Muscle layer of colon (tissue), 2 donors: ENCODE results near the gene MAP1LC3B2.

ENCODE experiments used
- H3K27ac ChIP-seq: one replicate; pipeline ENCODE4 v1.7.0; 2013; ENCODE audit warnings: low read depth, mild to moderate bottlenecking, low read length, moderate library complexity
- H3K27me3 ChIP-seq, 2 donors: one replicate each; pipeline ENCODE4 v1.7.0; 2013; ENCODE audit warnings: low read length in 2 of 2, mild to moderate bottlenecking in 2 of 2; ENCODE audit not compliant: insufficient read depth in 2 of 2, control insufficient read depth in 1 of 2
- H3K36me3 ChIP-seq: one replicate; pipeline ENCODE4 v1.7.0; 2013; ENCODE audit warnings: mild to moderate bottlenecking, low read length; ENCODE audit not compliant: insufficient read depth
- H3K4me1 ChIP-seq: one replicate; pipeline ENCODE4 v1.7.0; 2013; ENCODE audit warnings: mild to moderate bottlenecking, low read length; ENCODE audit not compliant: insufficient read depth
- H3K4me3 ChIP-seq, 2 donors: one replicate each; pipeline ENCODE4 v1.7.0; 2013; ENCODE audit warnings: low read length in 2 of 2, low read depth in 1 of 2, mild to moderate bottlenecking in 1 of 2, moderate library complexity in 1 of 2
- H3K9ac ChIP-seq: one replicate; pipeline ENCODE4 v1.7.0; 2013; ENCODE audit warnings: low read length
- H3K9me3 ChIP-seq: one replicate; pipeline ENCODE4 v1.7.0; 2013; ENCODE audit warnings: mild to moderate bottlenecking, low read length
- donor health status: abdominal sarcoma.
- donor health status: Adenocarcinoma of cecum.

The MAP1LC3B2 gene

DNA sequence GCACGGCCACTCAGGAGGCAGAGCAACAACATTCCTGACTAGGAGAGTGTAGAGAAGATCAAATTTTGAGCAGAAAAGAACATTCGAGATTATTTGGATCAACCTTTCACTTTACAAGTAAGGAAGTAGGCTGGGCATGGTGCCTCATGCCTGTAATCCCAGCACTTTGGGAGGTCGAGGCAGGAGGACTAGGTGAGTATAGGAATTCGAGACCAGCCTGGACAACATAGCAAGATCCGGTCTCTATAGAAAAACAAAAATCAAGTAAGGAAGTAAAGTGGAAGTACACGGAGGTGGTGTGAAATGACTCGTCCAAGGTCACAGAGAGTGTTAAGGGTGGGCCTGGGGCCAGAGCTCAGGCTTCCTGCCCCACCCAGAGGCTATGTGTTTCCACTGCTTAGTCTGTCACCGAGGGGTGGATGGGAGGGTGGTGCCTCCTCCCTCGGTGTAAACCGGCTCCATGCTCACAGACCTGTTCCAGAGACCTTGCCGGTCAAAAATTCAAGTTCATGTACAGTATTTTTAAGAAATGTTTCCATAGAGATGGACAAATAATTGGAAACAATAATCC lies 51.9 kb downstream of the MAP1LC3B2 start:
- no peak overlapping the region for H3K27ac ChIP-seq
- no peaks in the 10 kb centered on the region for H3K4me1 ChIP-seq
- no peaks in the 10 kb centered on the region for H3K27me3 ChIP-seq
- H3K4me3 ChIP-seq: no peak overlapping the region
- no peaks in the 10 kb centered on the region for H3K9me3 ChIP-seq
- no peaks in the 10 kb centered on the region for H3K36me3 ChIP-seq
- H3K9ac ChIP-seq: no peak overlapping the region

DNA sequence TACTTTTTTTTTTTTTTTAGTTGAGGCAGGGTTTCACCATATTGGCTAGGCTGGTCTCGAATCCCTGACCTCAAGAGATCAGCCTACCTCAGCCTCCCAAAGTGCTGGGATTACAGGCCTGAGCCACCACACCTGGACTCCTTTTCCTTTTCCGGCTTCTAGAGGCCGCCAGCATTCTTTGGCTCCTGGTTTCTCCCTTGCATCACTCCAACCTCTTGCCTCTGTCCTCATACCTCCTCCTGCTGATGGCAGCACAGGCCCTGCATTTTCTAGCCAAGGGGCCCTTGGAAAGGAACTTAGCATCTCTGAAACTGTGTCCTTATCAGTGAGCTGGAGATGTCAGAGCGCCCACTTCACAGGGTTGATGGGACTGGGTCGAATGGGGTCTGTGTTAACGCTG lies 53.3 kb downstream of the MAP1LC3B2 start:
- no peak overlapping the region for H3K4me3 ChIP-seq
- no peaks in the 10 kb centered on the region for H3K4me1 ChIP-seq
- no peaks in the 10 kb centered on the region for H3K27me3 ChIP-seq
- H3K9ac ChIP-seq: no peak overlapping the region
- no peaks in the 10 kb centered on the region for H3K36me3 ChIP-seq
- no peaks in the 10 kb centered on the region for H3K9me3 ChIP-seq
- H3K27ac ChIP-seq: no peak overlapping the region

DNA sequence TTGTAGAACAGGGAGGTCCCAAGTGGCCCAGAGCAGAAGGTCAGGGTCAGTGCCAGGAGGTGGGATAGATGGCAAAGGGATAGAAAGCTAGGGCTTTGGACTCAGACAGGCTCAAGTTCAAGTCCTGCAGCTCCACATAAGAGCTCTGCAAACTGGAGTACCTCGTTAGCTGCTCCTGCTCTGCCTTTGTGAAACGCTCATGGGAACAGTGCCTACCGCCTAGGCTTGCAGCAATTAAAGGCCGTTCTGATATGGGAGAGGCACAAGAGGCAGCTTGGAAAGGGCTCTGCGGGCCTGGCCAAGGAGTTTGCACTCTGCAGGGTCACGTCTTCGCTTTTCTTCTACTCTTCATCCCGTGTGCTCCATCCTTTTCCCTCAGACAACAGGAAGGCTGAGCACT lies 54.1 kb downstream of the MAP1LC3B2 start:
- Histone ChIP-seq H3K9me3 (no peaks in the 10 kb centered on the region), H3K36me3 (no peaks in the 10 kb centered on the region), H3K27me3 (no peaks in the 10 kb centered on the region), H3K27ac (no peak overlapping the region), H3K4me3 (no peak overlapping the region), H3K9ac (no peak overlapping the region), H3K4me1 (no peaks in the 10 kb centered on the region)

DNA sequence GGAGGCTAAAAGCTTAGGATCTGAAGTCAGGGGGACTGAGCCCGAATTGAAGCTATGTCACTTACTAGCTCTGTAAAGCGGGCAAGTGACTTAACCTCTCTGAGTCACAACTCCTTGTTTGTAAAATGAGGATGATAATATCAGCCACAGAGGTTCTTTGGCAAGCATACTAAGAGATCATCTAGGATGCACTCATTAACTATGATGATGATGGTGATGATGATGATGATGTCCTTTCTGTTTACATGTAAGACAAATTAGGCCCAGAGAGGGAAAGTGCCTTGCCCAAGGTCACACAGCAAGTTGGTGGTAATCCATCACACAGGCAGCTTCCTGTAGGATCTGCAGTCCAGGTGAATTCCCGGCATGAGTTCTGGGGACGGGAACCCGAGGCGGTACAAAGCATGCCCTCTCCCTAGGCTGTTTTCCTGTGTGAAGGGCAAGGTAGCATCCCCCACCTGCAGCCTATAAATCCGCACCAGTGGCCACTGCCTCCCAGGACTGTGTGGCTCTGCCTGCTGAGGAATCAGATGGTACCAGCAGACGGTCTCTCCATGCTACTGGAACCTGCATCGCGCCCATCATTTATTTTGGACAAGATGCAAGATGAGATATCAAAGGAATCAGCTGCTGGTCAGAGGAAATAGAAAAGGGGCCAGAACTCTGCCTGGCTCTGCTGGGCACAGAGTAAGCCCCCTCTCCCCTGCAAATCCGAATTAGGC lies 55.2 kb downstream of the MAP1LC3B2 start:
- no peaks in the 10 kb centered on the region for H3K4me1 ChIP-seq
- H3K27me3 ChIP-seq: no peaks in the 10 kb centered on the region

DNA sequence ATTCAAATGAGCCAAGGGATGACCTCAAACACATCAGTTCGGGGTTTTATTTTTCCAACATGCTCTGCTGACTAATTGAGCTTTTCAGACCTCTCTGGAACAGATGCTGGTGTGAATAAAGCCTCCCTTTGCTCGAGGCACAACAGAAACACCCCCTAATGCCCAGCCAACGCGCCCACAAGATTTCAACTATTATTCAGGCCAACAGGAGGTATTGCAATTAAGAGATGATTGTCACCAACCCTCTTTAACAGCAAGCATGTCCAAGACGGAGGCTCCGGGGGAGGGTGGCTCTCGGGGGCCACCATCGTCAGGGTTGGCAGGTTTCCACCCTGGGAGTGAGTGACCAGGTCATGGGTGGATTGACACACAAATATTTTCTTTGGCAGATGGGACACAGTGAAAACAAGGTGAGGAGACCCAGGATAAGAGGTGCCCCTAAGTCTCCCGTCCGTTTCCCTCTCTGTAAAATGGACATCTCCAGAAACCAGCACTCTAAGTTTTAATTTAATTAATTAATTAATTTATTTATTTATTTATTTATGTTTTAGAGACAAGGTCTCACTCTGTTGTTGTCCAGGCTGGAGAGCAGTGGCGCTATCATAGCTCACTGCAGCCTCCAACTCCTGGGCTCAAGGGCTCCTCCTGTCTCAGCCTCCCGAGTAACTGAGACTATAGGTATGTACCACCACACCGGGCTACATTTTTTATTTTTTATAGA lies 56.1 kb downstream of the MAP1LC3B2 start:
- no peak overlapping the region for H3K9ac ChIP-seq
- no peaks in the 10 kb centered on the region for H3K27me3 ChIP-seq
- no peaks in the 10 kb centered on the region for H3K9me3 ChIP-seq
- H3K4me1 ChIP-seq: no peaks in the 10 kb centered on the region
- no peak overlapping the region for H3K27ac ChIP-seq
- H3K36me3 ChIP-seq: no peaks in the 10 kb centered on the region
- H3K4me3 ChIP-seq: no peak overlapping the region

More for the DNA sequence above, 55.2 kb downstream of the MAP1LC3B2 start:
- Histone ChIP-seq H3K4me3 (no peak overlapping the region), H3K9me3 (no peaks in the 10 kb centered on the region), H3K27ac (no peak overlapping the region), H3K9ac (no peak overlapping the region), H3K36me3 (no peaks in the 10 kb centered on the region)

DNA sequence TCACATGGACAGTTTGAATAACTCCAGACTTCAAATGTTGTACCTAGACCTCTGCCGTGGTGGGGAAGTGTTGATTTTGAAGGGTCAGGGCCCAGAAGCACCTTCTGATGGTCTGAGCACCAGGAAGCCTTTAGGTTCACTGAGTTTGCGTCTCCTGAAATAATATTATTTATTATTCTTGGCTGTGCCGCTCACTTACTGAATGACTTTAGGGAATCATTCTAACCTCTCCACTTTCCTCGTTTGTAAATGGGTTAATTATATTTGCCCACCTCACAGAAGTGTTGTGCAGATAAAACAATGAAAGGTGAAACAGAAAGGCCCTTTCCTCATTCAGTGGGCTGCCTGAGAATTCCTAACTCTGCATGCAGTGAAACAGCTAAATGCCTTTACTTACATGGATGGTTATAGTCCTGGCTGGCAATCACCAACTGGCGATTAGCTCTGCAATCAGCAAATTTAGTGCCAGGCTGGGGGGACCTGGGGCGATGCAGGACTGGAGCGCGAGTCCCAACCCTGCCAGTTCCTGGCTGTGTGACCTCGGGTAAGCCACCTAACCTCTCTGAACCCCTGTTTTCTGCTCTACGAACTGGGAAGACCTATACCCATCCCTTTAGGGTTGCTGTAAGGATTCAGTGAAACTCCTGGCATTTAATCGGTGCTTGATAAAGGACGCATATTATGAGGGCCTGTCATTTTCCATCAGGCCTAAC lies 57.5 kb downstream of the MAP1LC3B2 start:
- Histone ChIP-seq H3K4me1 (no peaks in the 10 kb centered on the region), H3K27ac (no peak overlapping the region), H3K27me3 (no peaks in the 10 kb centered on the region), H3K36me3 (no peaks in the 10 kb centered on the region), H3K4me3 (no peak overlapping the region), H3K9me3 (no peaks in the 10 kb centered on the region), H3K9ac (no peak overlapping the region)

DNA sequence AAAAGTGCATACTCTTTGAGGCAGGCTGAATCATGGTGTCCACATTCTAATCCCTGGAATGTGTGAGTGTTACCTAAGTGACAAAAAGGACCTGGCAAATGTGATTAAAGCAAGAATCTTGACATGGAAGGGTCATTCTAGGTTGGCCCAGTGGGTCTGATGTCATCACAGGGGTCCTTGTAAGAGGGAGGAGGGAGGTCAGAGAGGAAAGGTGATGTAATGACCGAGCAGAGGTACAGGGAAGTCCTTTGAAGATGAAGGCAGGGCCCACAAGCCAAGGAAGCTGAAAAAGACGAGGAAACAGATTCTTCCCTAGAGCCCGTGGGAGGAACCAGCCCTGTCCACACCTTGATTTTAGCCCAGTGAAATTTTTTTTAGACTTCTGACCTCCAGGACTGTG lies 60.1 kb downstream of the MAP1LC3B2 start:
- H3K9me3 ChIP-seq: no peaks in the 10 kb centered on the region
- H3K36me3 ChIP-seq: no peaks in the 10 kb centered on the region
- no peaks in the 10 kb centered on the region for H3K27me3 ChIP-seq
- no peak overlapping the region for H3K4me3 ChIP-seq
- no peak overlapping the region for H3K27ac ChIP-seq
- H3K9ac ChIP-seq: no peak overlapping the region
- H3K4me1 ChIP-seq: no peaks in the 10 kb centered on the region

DNA sequence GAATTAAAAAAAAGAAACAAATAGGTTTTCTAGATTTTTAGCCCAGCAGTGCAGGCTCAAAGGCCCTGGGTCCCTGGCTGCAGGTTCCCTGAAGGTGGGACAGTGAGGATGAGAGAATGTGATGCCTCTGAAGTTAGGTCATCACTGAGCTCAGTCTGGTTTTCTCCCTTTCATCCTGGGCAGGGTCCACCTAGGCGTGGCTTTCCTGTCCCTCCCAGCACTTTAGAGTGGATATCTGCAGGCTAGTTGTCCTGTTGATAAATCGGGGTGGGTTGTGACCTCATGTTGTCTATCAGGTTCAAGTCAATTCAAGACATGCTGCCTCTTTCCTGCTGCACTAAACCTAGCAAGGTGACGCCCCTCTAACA lies 60.9 kb downstream of the MAP1LC3B2 start:
- no peaks in the 10 kb centered on the region for H3K27me3 ChIP-seq
- no peak overlapping the region for H3K27ac ChIP-seq
- no peaks in the 10 kb centered on the region for H3K4me1 ChIP-seq
- H3K9me3 ChIP-seq: no peaks in the 10 kb centered on the region
- H3K9ac ChIP-seq: no peak overlapping the region
- H3K36me3 ChIP-seq: no peaks in the 10 kb centered on the region
- no peak overlapping the region for H3K4me3 ChIP-seq

DNA sequence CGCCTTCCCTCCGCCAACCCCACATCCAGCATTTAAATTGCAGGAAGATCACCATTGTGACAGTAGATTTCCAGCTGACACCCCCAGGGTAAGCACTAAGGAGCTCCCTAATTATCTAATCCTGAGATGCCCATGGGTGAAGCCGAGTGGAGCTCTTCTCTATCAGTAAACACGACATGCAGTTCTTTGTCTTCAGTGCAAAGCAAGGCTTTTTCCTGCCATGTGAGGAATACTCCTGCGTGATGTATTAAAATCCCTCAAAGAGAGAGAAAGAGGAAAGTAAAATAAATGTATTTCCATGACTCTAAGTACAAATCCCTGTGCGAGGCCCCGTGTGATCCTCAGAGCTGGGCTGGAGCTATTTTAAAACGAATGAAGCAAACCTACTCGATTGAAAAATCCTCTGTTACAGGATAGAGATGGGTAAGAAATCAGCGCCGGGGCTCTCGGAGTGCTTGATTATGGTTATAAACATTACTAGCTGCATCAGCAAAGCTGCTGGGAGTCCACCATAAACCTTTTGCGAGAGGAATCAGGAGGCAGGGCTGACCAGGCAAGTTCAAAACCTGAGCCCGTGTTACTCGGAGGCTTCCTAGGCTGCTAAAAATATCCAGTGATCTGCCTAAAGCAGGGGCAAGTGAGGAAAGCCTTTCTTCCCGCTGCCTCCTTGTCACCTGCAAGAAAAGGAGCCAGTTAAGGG lies 61.5 kb downstream of the MAP1LC3B2 start:
- Histone ChIP-seq H3K4me1 (no peaks in the 10 kb centered on the region), H3K4me3 (no peak overlapping the region), H3K27ac (no peak overlapping the region), H3K27me3 (no peaks in the 10 kb centered on the region), H3K9me3 (no peaks in the 10 kb centered on the region), H3K36me3 (no peaks in the 10 kb centered on the region), H3K9ac (no peak overlapping the region)

DNA sequence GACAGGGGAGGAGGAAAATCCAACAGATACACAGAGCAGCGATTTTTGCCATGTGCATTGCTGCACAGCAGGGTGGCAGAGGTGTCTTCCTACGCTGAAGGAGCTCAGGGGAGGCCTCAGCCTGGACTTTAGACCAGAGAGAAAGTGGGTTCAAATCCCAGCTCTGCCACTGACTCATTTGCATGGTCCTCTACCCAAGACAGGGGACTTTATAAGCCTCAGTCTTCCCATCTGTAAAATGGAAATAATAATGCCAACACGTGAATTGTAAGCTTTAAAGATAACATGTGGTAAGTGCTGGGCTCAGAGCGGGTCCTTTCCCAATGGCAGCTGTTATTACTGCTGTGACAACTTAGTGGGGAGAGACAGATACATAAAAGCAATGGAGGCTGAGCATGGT lies 62.0 kb downstream of the MAP1LC3B2 start:
- Histone ChIP-seq H3K27me3 (no peaks in the 10 kb centered on the region), H3K27ac (no peak overlapping the region)

DNA sequence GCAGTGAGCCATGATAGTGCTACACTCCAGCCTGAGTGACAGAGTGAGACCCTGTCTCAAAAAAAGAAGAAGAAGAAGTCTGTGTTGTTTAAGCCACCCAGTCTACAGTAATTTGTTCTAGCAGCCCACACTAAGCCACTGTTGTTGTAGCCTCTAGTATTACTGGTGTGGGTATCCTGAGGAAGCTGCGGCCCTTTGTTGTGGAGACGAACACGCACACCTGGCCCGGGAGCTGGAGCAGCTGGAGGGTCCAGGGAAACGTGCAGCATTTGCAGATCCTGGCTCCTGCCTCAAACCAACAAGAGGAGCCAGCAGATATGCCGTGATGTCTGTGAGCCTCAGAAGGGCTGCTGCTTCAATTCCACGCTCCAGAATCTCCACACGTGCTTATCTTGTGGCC lies 65.3 kb downstream of the MAP1LC3B2 start:
- H3K27ac ChIP-seq: no peak overlapping the region

More for the DNA sequence above, 62.0 kb downstream of the MAP1LC3B2 start:
- Histone ChIP-seq H3K4me1 (no peaks in the 10 kb centered on the region), H3K9ac (no peak overlapping the region), H3K9me3 (no peaks in the 10 kb centered on the region), H3K36me3 (no peaks in the 10 kb centered on the region), H3K4me3 (no peak overlapping the region)

More for the DNA sequence above, 65.3 kb downstream of the MAP1LC3B2 start:
- Histone ChIP-seq H3K27me3 (no peaks in the 10 kb centered on the region), H3K4me3 (no peak overlapping the region), H3K9me3 (no peaks in the 10 kb centered on the region), H3K4me1 (no peaks in the 10 kb centered on the region), H3K36me3 (no peaks in the 10 kb centered on the region), H3K9ac (no peak overlapping the region)
